ENCODE measurements around the gene PPP2R2C.

- TF ChIP-seq PKNOX1 (IDR thresholded peaks at IDR 0.05) (no peak), L3MBTL2 (conservative IDR thresholded peaks at IDR 0.05) (no peak), BHLHE40 (IDR thresholded peaks at IDR 0.05; ENCODE audit: borderline replicate concordance) (no peak), LEF1 (IDR thresholded peaks at IDR 0.05; ENCODE audit: borderline replicate concordance) (no peak), HDGF (IDR thresholded peaks at IDR 0.05; ENCODE audit: borderline replicate concordance) (no peak), ELF4 (IDR thresholded peaks at IDR 0.05) (no peak), SP1 (IDR thresholded peaks at IDR 0.05) (no peak), FOXA1 (IDR thresholded peaks at IDR 0.05) (no peak)
Observed at GRCh38 chr4:6282314-6282771, 190.1 kb downstream of the PPP2R2C start.

Measured in HEK293T (cell line).